HG03097 (cell line): ENCODE data around the gene VPS16.
"Not testable (repeated sequence)": the region's sequence is repeated elsewhere in the genome, so short reads cannot be mapped to it uniquely, and the experiment has no call there.

ENCODE experiments used
- ATAC-seq: cut with Tn5 transposase; IDR thresholded peaks from one replicate; pipeline ENCODE4 v1.9.1; 2021; ENCODE audit not compliant: unreplicated experiment, low FRiP score

Gene VPS16

GRCh38 chr20:2892376-2892775, 51.8 kb downstream of the VPS16 start:
- ATAC-seq: no peak

GRCh38 chr20:2894221-2894620, 53.7 kb downstream of the VPS16 start:
- ATAC-seq: no peak

GRCh38 chr20:2895154-2895553, 54.6 kb downstream of the VPS16 start:
- ATAC-seq: not testable (repeated sequence)

GRCh38 chr20:2899243-2899642, 58.7 kb downstream of the VPS16 start:
- no peak for ATAC-seq

- ATAC-seq: no peak
Observed at GRCh38 chr20:2900845-2901592, 60.5 kb downstream of the VPS16 start.

GRCh38 chr20:2902291-2902690, 61.7 kb downstream of the VPS16 start:
- no peak for ATAC-seq

GRCh38 chr20:2902818-2903217, 62.3 kb downstream of the VPS16 start:
- ATAC-seq: no peak

GRCh38 chr20:2903686-2904085, 63.1 kb downstream of the VPS16 start:
- ATAC-seq: no peak

- no peak for ATAC-seq
Observed at GRCh38 chr20:2907519-2907918, 67.0 kb downstream of the VPS16 start.

GRCh38 chr20:2909953-2910352, 69.4 kb downstream of the VPS16 start:
- ATAC-seq: no peak

- ATAC-seq: no peak
Observed at GRCh38 chr20:2911200-2911599, 70.7 kb downstream of the VPS16 start.

- no peak for ATAC-seq
Observed at GRCh38 chr20:2914160-2914559, 73.6 kb downstream of the VPS16 start.
